SK-N-MC (cell line): ENCODE measurements around the gene LRBA.
"Not testable (repeated sequence)": the region's sequence is repeated elsewhere in the genome, so short reads cannot be mapped to it uniquely, and the experiment has no call there.

ENCODE experiments used
- DNase-seq: peaks from one replicate; pipeline ENCODE4 v3.0.0-alpha.2; 2011; ENCODE audit warnings: low read depth, low spot score
- H3K27ac ChIP-seq: fragments of 200-600 bp; sonication (generic); 2 replicates; pipeline ENCODE4 v1.5.1; 2016; ENCODE audit warnings: mixed run types
- H3K36me3 ChIP-seq: fragments of 200-600 bp; sonication (generic); 2 replicates; pipeline ENCODE4 v1.6.1; 2017; ENCODE audit warnings: antibody characterized with exemption, low read length, mixed read lengths; ENCODE audit not compliant: insufficient read depth
- H3K4me3 ChIP-seq: fragments of 200-600 bp; sonication (generic); 2 replicates; pipeline ENCODE4 v1.5.1; 2016
- H3K9ac ChIP-seq: fragments of 200-600 bp; sonication (generic); 2 replicates; pipeline ENCODE4 v1.8.0; 2017; ENCODE audit warnings: mixed run types, mixed read lengths; ENCODE audit not compliant: insufficient read length
- H3K9me3 ChIP-seq: fragments of 200-600 bp; sonication (generic); 2 replicates; pipeline ENCODE4 v1.6.1; 2017; ENCODE audit warnings: low read depth, mild to moderate bottlenecking, antibody characterized with exemption, low read length, moderate library complexity, mixed read lengths
- EZH2 ChIP-seq: fragments of 200-600 bp; sonication (generic); IDR thresholded peaks from one replicate; pipeline ENCODE4 v1.6.1; 2017; ENCODE audit warnings: antibody characterized with exemption
- FOXP2 ChIP-seq: optimal IDR thresholded peaks from 2 replicates; pipeline ENCODE3; 2011; ENCODE audit warnings: mild to moderate bottlenecking, moderate library complexity; ENCODE audit not compliant: insufficient read depth; ENCODE audit errors: extremely low read length, control extremely low read depth
- POLR2AphosphoS5 ChIP-seq: IDR thresholded peaks from 2 replicates; pipeline ENCODE4 v1.6.1; 2012; ENCODE audit warnings: mild to moderate bottlenecking, low read depth, low read length, borderline replicate concordance

Gene LRBA

GRCh38 chr4:150541681-150542080 lies 473.4 kb downstream of the LRBA start:
- DNase-seq = no peak
- Histone ChIP-seq H3K36me3 (no peaks in the 10 kb centered on the region), H3K4me3 (no peak overlapping the region), H3K9ac (no peak overlapping the region), H3K9me3 (no peaks in the 10 kb centered on the region), H3K27ac (no peak overlapping the region)
- no peak for TF ChIP-seq FOXP2
- no peak for TF ChIP-seq POLR2AphosphoS5
- no peak for TF ChIP-seq EZH2

GRCh38 chr4:150540959-150541360 lies 474.1 kb downstream of the LRBA start:
- DNase-seq = no peak
- Histone ChIP-seq H3K27ac (no peak overlapping the region; the same call in 1 of the 2 replicates), H3K9ac (no peak overlapping the region), H3K4me3 (no peak overlapping the region), H3K9me3 (no peaks in the 10 kb centered on the region; the same call in 1 of the 2 replicates), H3K36me3 (no peaks in the 10 kb centered on the region)
- TF ChIP-seq POLR2AphosphoS5 = no peak
- no peak for TF ChIP-seq FOXP2
- TF ChIP-seq EZH2 = no peak

GRCh38 chr4:150540536-150540935 lies 474.5 kb downstream of the LRBA start:
- Histone ChIP-seq H3K4me3 (no peak overlapping the region), H3K27ac (no peak overlapping the region; the same call in 1 of the 2 replicates), H3K9me3 (no peaks in the 10 kb centered on the region; the same call in 1 of the 2 replicates), H3K9ac (no peak overlapping the region), H3K36me3 (no peaks in the 10 kb centered on the region)
- TF ChIP-seq FOXP2 (no peak), EZH2 (no peak), POLR2AphosphoS5 (no peak)
- DNase-seq = no peak

GRCh38 chr4:150537911-150538310 lies 477.2 kb downstream of the LRBA start:
- H3K9ac ChIP-seq, H3K27ac ChIP-seq, H3K4me3 ChIP-seq, H3K9me3 ChIP-seq, DNase-seq, H3K36me3 ChIP-seq: not testable (repeated sequence)

GRCh38 chr4:150534818-150535217 lies 480.3 kb downstream of the LRBA start:
- Histone ChIP-seq H3K9ac (no peak overlapping the region), H3K9me3 (no peaks in the 10 kb centered on the region; the same call in 1 of the 2 replicates), H3K27ac (no peak overlapping the region), H3K4me3 (no peak overlapping the region), H3K36me3 (no peaks in the 10 kb centered on the region)
- TF ChIP-seq FOXP2 (no peak), POLR2AphosphoS5 (no peak), EZH2 (no peak)
- no peak for DNase-seq

- Histone ChIP-seq H3K9me3 (no peaks in the 10 kb centered on the region; the same call in 1 of the 2 replicates), H3K27ac (no peak overlapping the region), H3K9ac (no peak overlapping the region), H3K4me3 (no peak overlapping the region), H3K36me3 (no peaks in the 10 kb centered on the region)
- no peak for DNase-seq
- TF ChIP-seq POLR2AphosphoS5 (no peak), FOXP2 (no peak), EZH2 (no peak)
These were observed 481.4 kb downstream of the LRBA start for GRCh38 chr4:150533673-150534072.

- Histone ChIP-seq H3K9ac (no peak overlapping the region), H3K4me3 (no peak overlapping the region), H3K36me3 (no peaks in the 10 kb centered on the region), H3K27ac (no peak overlapping the region), H3K9me3 (no peaks in the 10 kb centered on the region)
- DNase-seq = no peak
- TF ChIP-seq POLR2AphosphoS5 (no peak), FOXP2 (no peak), EZH2 (no peak)
These were observed 489.7 kb downstream of the LRBA start for GRCh38 chr4:150525321-150525868.

GRCh38 chr4:150518559-150518958 lies 496.5 kb downstream of the LRBA start:
- no peak overlapping the region for H3K27ac ChIP-seq
- H3K9ac ChIP-seq = no peak overlapping the region

GRCh38 chr4:150515135-150515534 lies 499.9 kb downstream of the LRBA start:
- DNase-seq = no peak
- TF ChIP-seq FOXP2 = no peak
- H3K4me3 ChIP-seq = no peak overlapping the region
- no peaks in the 10 kb centered on the region for H3K9me3 ChIP-seq
- H3K27ac ChIP-seq = no peak overlapping the region
- no peak overlapping the region for H3K9ac ChIP-seq
- H3K36me3 ChIP-seq = no peaks in the 10 kb centered on the region

More at GRCh38 chr4:150518559-150518958, 496.5 kb downstream of the LRBA start:
- TF ChIP-seq EZH2 (no peak), FOXP2 (no peak), POLR2AphosphoS5 (no peak)
- Histone ChIP-seq H3K36me3 (no peaks in the 10 kb centered on the region), H3K9me3 (no peaks in the 10 kb centered on the region), H3K4me3 (no peak overlapping the region)
- DNase-seq = no peak
